Nephron progenitor cell (in vitro differentiated cells): ENCODE measurements around the gene ARL2BP.

Experiments used
- DNase-seq: peaks from one replicate; pipeline ENCODE4 v3.0.0; 2021
- H3K27ac Mint-ChIP-seq: 2 replicates; pipeline ENCODE4 v1.8.0; 2021; ENCODE audit warnings: mild to moderate bottlenecking, moderate library complexity, mixed read lengths
- H3K27me3 Mint-ChIP-seq: 2 replicates; pipeline ENCODE4 v1.8.0; 2021; ENCODE audit warnings: mild to moderate bottlenecking, low read depth, mixed read lengths; ENCODE audit not compliant: poor library complexity
- H3K36me3 Mint-ChIP-seq: 2 replicates; pipeline ENCODE4 v1.8.0; 2021; ENCODE audit warnings: low read depth, mixed read lengths
- H3K4me1 Mint-ChIP-seq: 2 replicates; pipeline ENCODE4 v1.8.0; 2021; ENCODE audit warnings: mixed read lengths
- H3K4me3 Mint-ChIP-seq: 2 replicates; pipeline ENCODE4 v1.8.0; 2021; ENCODE audit warnings: mild to moderate bottlenecking, moderate library complexity, mixed read lengths
- H3K9me3 Mint-ChIP-seq: 2 replicates; pipeline ENCODE4 v1.8.0; 2021; ENCODE audit warnings: mild to moderate bottlenecking, moderate library complexity, mixed read lengths
- TF ChIP-seq, protein P1 (sequence below): fragments of 200-600 bp; sonication (generic); IDR thresholded peaks from 2 replicates; pipeline ENCODE4 v1.5.0; 2021; ENCODE audit warnings: antibody characterized with exemption

ARL2BP gene

GRCh38 chr16:57223057-57223456, 22.0 kb upstream of the ARL2BP start:
- H3K36me3 Mint-ChIP-seq, result peaks cover 80% of the 10 kb centered on the region
- no peak overlapping the region for H3K27ac Mint-ChIP-seq
- H3K4me1 Mint-ChIP-seq, result no peaks in the 10 kb centered on the region
- no peak overlapping the region for H3K4me3 Mint-ChIP-seq
- peaks cover 19% of the 10 kb centered on the region for H3K9me3 Mint-ChIP-seq
- H3K27me3 Mint-ChIP-seq, result no peaks in the 10 kb centered on the region
- TF ChIP-seq, protein P1, sequence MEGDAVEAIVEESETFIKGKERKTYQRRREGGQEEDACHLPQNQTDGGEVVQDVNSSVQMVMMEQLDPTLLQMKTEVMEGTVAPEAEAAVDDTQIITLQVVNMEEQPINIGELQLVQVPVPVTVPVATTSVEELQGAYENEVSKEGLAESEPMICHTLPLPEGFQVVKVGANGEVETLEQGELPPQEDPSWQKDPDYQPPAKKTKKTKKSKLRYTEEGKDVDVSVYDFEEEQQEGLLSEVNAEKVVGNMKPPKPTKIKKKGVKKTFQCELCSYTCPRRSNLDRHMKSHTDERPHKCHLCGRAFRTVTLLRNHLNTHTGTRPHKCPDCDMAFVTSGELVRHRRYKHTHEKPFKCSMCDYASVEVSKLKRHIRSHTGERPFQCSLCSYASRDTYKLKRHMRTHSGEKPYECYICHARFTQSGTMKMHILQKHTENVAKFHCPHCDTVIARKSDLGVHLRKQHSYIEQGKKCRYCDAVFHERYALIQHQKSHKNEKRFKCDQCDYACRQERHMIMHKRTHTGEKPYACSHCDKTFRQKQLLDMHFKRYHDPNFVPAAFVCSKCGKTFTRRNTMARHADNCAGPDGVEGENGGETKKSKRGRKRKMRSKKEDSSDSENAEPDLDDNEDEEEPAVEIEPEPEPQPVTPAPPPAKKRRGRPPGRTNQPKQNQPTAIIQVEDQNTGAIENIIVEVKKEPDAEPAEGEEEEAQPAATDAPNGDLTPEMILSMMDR, result no peak
- no peak for DNase-seq

- H3K27me3 Mint-ChIP-seq, result no peaks in the 10 kb centered on the region
- H3K4me1 Mint-ChIP-seq, result no peaks in the 10 kb centered on the region
Measured at GRCh38 chr16:57224651-57225335, 20.3 kb upstream of the ARL2BP start.

GRCh38 chr16:57225978-57226377, 19.1 kb upstream of the ARL2BP start:
- Mint-ChIP-seq H3K27me3 (no peaks in the 10 kb centered on the region), H3K36me3 (peaks cover 67% of the 10 kb centered on the region), H3K9me3 (no peaks in the 10 kb centered on the region), H3K4me3 (no peak overlapping the region), H3K27ac (no peak overlapping the region), H3K4me1 (no peaks in the 10 kb centered on the region)
- TF ChIP-seq, protein P1, result no peak
- DNase-seq, result no peak

More at GRCh38 chr16:57224651-57225335, 20.3 kb upstream of the ARL2BP start:
- Mint-ChIP-seq H3K9me3 (peaks cover 4% of the 10 kb centered on the region), H3K4me3 (no peak overlapping the region), H3K27ac (no peak overlapping the region), H3K36me3 (peaks cover 70% of the 10 kb centered on the region)
- no peak for DNase-seq
- TF ChIP-seq, protein P1, result no peak

- DNase-seq, result no peak
- H3K4me3 Mint-ChIP-seq, result no peak overlapping the region
- H3K27me3 Mint-ChIP-seq, result no peaks in the 10 kb centered on the region
- peaks cover 63% of the 10 kb centered on the region for H3K36me3 Mint-ChIP-seq
- H3K4me1 Mint-ChIP-seq, result no peaks in the 10 kb centered on the region
- no peaks in the 10 kb centered on the region for H3K9me3 Mint-ChIP-seq
- H3K27ac Mint-ChIP-seq, result no peak overlapping the region
- TF ChIP-seq, protein P1, result no peak
Measured at GRCh38 chr16:57226701-57227621, 18.1 kb upstream of the ARL2BP start.

- no peaks in the 10 kb centered on the region for H3K4me1 Mint-ChIP-seq
- no peaks in the 10 kb centered on the region for H3K27me3 Mint-ChIP-seq
- H3K9me3 Mint-ChIP-seq, result no peaks in the 10 kb centered on the region
- H3K27ac Mint-ChIP-seq, result no peak overlapping the region
- TF ChIP-seq, protein P1, result no peak
- peaks cover 53% of the 10 kb centered on the region for H3K36me3 Mint-ChIP-seq
- DNase-seq, result no peak
- H3K4me3 Mint-ChIP-seq, result no peak overlapping the region
Measured at GRCh38 chr16:57229079-57229478, 16.0 kb upstream of the ARL2BP start.
